ENCODE data around the gene CFAP73. TPM values are rescaled to one million over a fixed set of nuclear protein-coding genes. Genes with fewer than 3 reads are reported as not detected.

The CFAP73 gene
- total and polyA plus RNA-seq, 2 of the 8 experiments (the other 6 are each of a cell fraction or from before 2014, with no cell fraction given) = 0.45 to 0.56 TPM

GRCh38 chr12:113203852-113204760, 54.6 kb downstream of the CFAP73 start (continued):
- TF ChIP-seq CREB1 (IDR thresholded peaks at IDR 0.05) = no peak
- no peak for TF ChIP-seq EGR1 (IDR thresholded peaks at IDR 0.05; ENCODE audit: borderline replicate concordance, low read depth, low read length)
- TF ChIP-seq TEAD4 (IDR thresholded peaks at IDR 0.05; ENCODE audit: low read depth, low read length) = no peak
- TF ChIP-seq SP1 (IDR thresholded peaks at IDR 0.05; ENCODE audit: low read depth, low read length) = no peak
- TF ChIP-seq KDM5A (IDR thresholded peaks at IDR 0.05; ENCODE audit: low read length) = no peak
- no peak for TF ChIP-seq YY1 (IDR thresholded peaks at IDR 0.05; ENCODE audit: low read depth, low read length)
- TF ChIP-seq SRF (IDR thresholded peaks at IDR 0.05; ENCODE audit: low read depth, low read length) = no peak

All from H1 (cell line).